ENCODE results near the gene B4GALT1.

B4GALT1 gene

GRCh38 chr9:33143241-33143661 is 23.9 kb downstream of the B4GALT1 start:
- in situ Hi-C loops (cut with MboI; ENCODE audit: low sequenced_read_pairs): no loop called here

GRCh38 chr9:33142535-33142934 is 24.6 kb downstream of the B4GALT1 start:
- in situ Hi-C loops (cut with MboI; ENCODE audit: low sequenced_read_pairs): no loop called here

- in situ Hi-C loops (cut with MboI; ENCODE audit: low sequenced_read_pairs): no loop called here
These were observed 26.5 kb downstream of the B4GALT1 start for GRCh38 chr9:33140401-33141360.

GRCh38 chr9:33139421-33140228 is 27.5 kb downstream of the B4GALT1 start:
- in situ Hi-C loops (cut with MboI; ENCODE audit: low sequenced_read_pairs): no loop called here

GRCh38 chr9:33138768-33139167 is 28.4 kb downstream of the B4GALT1 start:
- in situ Hi-C loops (cut with MboI; ENCODE audit: low sequenced_read_pairs): no loop called here

GRCh38 chr9:33137781-33138264 is 29.3 kb downstream of the B4GALT1 start:
- in situ Hi-C loops (cut with MboI; ENCODE audit: low sequenced_read_pairs): no loop called here

GRCh38 chr9:33136721-33137670 is 30.1 kb downstream of the B4GALT1 start:
- in situ Hi-C loops (cut with MboI; ENCODE audit: low sequenced_read_pairs): no loop called here

- in situ Hi-C loops (cut with MboI; ENCODE audit: low sequenced_read_pairs): no loop called here
These were observed 31.6 kb downstream of the B4GALT1 start for GRCh38 chr9:33135470-33135958.

- in situ Hi-C loops (cut with MboI; ENCODE audit: low sequenced_read_pairs): no loop called here
These were observed 32.1 kb downstream of the B4GALT1 start for GRCh38 chr9:33135031-33135461.

- in situ Hi-C loops (cut with MboI; ENCODE audit: low sequenced_read_pairs): no loop called here
These were observed 34.0 kb downstream of the B4GALT1 start for GRCh38 chr9:33133186-33133585.

- in situ Hi-C loops (cut with MboI; ENCODE audit: low sequenced_read_pairs): no loop called here
These were observed 35.1 kb downstream of the B4GALT1 start for GRCh38 chr9:33131790-33132772.

GRCh38 chr9:33130961-33131789 is 36.0 kb downstream of the B4GALT1 start:
- in situ Hi-C loops (cut with MboI; ENCODE audit: low sequenced_read_pairs): no loop called here

- in situ Hi-C loops (cut with MboI; ENCODE audit: low sequenced_read_pairs): no loop called here
These were observed 37.0 kb downstream of the B4GALT1 start for GRCh38 chr9:33129886-33130881.

GRCh38 chr9:33129251-33129885 is 37.8 kb downstream of the B4GALT1 start:
- in situ Hi-C loops (cut with MboI; ENCODE audit: low sequenced_read_pairs): no loop called here

- in situ Hi-C loops (cut with MboI; ENCODE audit: low sequenced_read_pairs): no loop called here
These were observed 38.6 kb downstream of the B4GALT1 start for GRCh38 chr9:33128570-33128969.

GRCh38 chr9:33127881-33128280 is 39.3 kb downstream of the B4GALT1 start:
- in situ Hi-C loops (cut with MboI; ENCODE audit: low sequenced_read_pairs): no loop called here

Data from HL-60/S4 treated with phorbol 12-myristate 13-acetate at 8.2 ng/mL for 4 days and 3 days (cell line).